GM08714 (cell line): ENCODE results near the gene PTPN9.
"Not testable (repeated sequence)": the region's sequence is repeated elsewhere in the genome, so short reads cannot be mapped to it uniquely, and the experiment has no call there.

ENCODE experiments used
- H3K4me3 ChIP-seq: fragments of 200-500 bp; sonication (Bioruptor generic); 2 replicates; pipeline ENCODE4 v1.5.1; 2014; ENCODE audit warnings: mild to moderate bottlenecking, low read length, inconsistent platforms
- ZNF274 ChIP-seq: IDR thresholded peaks from 2 replicates; pipeline ENCODE4 v1.6.1; 2012; ENCODE audit warnings: mild to moderate bottlenecking, low read depth, low read length

PTPN9 gene

DNA sequence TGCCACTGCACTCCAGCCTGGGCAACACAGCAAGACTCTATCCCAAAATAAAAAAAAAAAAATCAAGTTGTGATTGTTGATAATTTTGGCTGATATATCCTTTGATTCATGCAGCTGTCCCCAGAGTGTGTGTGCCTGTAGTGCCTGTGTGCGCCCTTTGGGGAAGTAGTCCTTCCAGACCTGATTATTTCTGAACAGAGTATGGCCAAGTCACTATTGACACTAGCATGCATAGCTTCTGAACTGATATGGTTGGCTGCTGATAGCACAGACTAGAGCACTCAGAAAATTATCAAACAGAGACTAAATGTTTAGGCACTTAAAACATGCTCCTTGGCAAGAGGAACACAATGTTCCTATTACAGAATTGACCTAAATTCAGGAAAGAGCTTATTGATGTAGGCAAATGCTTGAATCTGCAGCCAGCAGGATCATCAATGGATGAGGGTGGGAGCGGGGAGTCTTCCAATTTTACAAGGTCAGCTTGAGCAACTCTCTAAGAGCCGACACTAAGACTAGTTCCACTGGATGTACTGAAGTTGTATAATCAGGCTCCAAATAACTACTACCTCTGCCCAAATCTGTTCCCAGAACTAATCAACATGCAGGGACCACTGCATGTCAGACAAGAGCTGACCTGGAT lies 17.7 kb upstream of the PTPN9 start:
- H3K4me3 ChIP-seq: no peak overlapping the region
- no peak for TF ChIP-seq ZNF274

DNA sequence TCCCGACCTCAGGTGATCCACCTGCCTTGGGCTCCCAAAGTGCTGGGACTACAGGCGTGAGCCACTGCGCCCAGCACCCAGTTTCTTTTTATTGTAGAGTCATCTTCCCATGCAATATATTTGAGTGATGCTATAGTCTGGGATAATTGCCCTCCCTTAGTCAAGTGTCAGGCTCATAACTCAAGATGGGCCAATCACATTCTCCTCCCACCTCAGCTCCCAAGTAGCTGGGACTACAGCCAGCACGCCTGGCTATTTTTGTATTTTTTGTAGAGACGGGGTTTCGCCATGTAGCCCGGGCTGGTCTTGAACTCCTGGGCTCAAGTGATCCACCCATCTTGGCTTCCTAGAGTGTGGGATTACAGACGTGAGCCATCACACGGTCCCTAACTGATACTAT lies 15.2 kb upstream of the PTPN9 start:
- TF ChIP-seq ZNF274: no peak
- H3K4me3 ChIP-seq: no peak overlapping the region

DNA sequence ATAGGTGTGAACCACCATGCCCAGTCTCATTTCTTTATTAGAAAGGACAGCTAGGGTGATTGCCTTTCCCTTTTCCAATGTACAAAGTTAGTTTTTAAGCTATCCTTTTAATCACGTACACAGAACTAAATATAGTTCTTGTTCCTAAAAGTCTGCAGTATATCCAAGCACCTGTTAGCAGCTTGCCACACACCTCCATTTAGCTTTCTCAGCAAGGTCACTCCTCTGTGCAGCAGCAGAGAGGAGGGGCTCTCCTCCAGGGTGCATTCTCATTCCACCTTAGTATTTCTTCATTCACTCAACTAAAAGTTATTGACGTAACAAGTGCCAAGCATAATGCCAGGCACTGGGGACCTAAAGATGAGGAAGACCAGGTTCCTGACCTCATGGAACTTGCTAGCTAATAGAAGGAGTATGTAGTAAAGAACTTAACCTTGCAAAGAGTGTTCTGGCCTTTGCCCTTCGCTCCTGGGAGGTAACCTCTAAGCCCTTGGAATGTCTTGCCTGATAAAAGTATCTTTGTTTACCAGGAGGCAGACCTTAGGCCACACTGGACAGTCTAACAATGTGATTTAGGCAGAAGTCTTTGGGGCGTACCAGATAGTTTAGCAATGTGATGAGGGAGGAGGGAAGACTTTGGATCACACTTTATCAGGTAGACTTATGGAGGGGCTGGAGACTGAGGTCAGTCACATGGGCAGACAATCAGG lies 12.7 kb upstream of the PTPN9 start:
- H3K4me3 ChIP-seq: no peak overlapping the region
- no peak for TF ChIP-seq ZNF274

DNA sequence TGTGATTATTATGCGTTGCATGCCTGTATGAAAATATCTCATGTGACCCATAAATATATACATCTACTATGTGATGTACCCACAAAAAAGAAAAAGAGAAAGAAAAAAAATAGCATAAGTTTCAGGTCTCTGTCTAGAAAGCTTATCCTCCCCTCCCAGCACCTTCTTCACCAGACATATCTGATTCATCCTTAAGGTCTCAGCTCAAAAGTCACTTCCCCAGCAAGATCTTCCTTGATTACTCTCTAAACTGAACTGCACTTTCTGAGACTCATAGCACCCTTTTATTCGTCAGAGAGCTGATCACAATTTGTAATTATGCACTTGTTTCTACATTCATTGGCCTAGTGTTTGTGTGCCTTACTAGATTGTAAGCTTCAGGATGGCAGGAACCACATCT lies 11.1 kb upstream of the PTPN9 start:
- TF ChIP-seq ZNF274: no peak
- H3K4me3 ChIP-seq: no peak overlapping the region

DNA sequence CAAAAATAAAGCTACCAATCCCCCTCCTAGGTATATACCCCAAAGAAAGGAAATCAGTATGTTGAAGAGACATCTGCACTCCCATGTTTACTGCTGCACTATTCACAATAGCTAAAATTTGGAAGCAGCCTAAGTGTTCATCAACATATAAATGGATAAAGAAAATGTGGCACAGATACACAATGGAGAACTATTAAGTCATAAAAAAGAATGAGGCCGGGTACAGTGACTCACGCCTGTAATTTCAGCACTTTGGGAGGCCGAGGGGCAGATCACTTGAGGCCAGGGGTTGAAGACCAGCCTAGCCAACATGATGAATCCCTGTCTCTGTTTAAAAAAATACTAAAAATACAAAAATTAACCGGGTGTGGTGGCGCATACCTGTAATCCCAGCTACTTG lies 10.0 kb upstream of the PTPN9 start:
- H3K4me3 ChIP-seq: no peak overlapping the region
- no peak for TF ChIP-seq ZNF274

DNA sequence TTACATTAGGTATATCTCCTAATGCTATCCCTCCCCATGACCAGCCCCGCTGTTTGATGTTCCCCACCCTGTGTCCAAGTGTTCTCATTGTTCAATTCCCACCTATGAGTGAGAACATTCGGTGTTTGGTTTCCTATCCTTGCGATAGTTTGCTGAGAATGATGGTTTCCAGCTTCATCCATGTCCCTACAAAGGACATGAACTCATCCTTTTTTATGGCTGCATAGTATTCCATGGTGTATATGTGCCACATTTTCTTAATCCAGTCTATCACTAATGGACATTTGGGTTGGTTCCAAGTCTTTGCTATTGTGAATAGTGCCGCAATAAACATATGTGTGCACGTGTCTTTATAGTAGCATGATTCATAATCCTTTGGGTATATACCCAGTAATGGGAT lies 7.3 kb upstream of the PTPN9 start:
- not testable (repeated sequence) for H3K4me3 ChIP-seq

DNA sequence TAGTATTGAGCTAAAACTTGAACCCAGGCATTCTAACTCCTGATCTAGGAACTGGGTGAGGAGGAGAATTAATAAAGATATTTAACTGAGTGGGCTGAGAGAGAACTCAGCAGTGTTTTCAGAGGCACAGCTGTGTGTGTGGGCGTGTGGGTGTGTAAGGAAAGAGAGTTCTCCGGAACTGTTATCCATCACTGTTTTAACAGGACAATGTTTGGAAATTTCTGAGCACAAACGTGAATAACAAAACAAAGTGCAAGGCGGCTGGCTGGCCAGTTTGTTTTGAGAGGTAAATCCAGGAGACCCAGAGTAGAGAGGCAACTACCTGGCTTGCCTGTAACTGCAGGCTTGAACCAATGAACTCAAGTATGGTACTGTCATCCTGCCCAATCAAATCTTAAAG lies 5.0 kb upstream of the PTPN9 start:
- no peak for TF ChIP-seq ZNF274
- H3K4me3 ChIP-seq: no peak overlapping the region

DNA sequence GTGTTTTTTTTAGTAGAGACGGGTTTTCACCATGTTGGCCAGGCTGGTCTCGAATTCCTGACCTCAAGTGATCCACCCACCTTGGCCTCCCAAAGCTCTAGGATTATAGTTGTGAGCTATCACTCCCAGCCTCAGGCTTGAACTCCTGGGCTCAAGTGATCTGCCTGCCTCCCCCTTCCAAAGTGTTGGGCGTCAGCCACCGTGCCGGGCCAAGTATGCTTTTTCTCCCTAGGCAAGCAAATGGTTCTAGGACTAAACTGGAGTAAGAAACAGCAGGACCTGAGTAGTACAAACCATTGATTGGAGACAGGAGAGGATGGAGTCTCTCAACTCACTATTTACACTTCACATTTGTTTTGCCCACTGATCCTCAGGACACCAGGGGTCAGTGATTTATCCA lies 4.6 kb upstream of the PTPN9 start:
- no peak for TF ChIP-seq ZNF274
- no peak overlapping the region for H3K4me3 ChIP-seq

DNA sequence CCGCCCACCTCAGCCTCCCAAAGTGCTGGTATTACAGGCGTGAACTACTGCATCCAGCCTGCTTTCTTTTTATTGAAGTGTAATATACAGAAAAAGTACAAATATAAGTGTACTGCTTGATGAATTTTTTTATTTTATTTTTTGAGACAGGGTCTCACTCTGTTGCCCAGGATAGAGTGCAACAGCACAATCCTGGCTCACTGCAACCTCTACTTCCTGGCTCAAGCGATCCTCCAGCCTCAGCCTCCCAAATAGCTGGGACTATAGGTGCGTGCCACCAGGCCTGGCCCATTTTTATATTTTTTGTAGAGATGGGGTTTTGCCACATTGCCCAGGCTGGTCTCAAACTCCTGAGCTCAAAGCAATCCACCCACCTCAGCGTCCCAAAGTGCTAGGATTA lies 3.8 kb upstream of the PTPN9 start:
- H3K4me3 ChIP-seq: not testable (repeated sequence)

DNA sequence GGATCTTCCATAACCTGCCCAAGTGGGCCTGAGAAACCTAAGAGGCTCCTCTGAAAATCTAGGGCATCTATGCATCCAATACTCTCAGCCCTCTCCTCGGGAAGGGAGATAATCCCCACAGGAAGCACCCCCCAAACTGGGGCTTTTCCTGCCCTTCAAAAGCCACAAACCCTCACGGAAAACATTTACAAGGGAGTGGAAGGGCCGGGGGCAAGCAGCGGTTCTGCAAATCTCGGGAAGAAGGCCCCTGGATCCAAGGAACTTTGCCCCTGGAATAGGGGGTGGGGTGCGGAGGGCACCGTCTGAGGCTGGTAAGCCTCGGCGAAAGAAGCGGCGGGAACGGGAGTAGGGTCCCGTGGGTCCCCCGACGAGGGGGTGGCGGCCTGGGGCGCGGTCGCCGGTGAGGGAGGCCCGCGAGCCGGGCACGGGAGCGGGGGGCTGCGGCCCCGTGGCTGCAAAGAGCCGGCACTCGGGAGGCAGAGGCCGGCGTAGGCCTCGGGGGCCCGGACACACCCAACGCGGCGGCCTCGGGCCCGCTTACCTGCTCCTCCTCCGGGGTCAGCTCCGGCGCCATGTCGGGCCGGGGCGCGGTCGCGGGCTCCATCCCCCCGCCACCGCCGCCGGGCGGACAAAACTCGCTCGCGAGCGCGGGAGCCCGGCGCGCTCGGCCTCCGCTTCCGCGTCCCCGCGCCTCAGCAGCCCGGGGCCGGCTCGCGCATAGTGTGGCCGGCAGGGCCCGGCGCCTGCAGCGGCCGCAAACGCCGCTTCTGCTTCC lies 755 bp downstream of the PTPN9 start:
- H3K4me3 ChIP-seq: peak overlapping the region; percentile 97
- no peak for TF ChIP-seq ZNF274

DNA sequence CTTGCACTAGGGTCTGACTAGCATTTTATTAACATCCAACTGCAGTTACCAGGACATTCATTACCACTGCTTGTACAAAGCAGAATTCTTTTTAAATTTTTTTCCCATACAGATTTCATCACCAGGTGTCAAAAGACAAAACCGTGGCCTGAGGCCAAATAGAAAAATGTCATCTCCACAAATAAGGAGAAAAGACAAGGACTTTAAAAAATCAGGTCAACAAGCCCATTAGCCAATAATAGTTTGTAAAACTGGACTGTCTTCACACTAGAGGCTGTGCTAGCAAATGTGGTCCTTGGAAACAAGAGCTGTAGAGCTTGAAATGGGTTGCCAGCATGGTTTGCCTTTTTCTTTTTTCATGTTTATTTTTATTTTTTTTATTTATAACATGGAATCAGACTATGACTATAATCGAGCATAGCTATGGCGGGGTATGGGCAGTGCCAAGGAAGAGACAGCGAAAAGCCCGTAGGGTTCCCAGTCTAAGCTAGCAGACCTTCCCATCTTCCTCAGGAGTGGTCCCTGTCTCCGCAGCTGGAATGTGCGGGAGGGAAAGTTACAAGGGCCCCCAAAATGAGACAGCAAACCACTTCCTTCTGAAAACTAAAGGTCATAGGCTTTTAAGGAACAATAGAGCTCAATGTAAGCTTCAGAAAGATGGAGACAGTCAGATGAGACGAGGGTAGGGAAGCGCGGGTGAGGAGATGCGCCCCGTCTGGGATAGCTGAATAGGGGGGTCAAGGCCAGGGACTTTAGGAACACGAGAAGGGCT lies 1.5 kb downstream of the PTPN9 start:
- H3K4me3 ChIP-seq: peak overlapping the region; percentile 97
- TF ChIP-seq ZNF274: no peak

DNA sequence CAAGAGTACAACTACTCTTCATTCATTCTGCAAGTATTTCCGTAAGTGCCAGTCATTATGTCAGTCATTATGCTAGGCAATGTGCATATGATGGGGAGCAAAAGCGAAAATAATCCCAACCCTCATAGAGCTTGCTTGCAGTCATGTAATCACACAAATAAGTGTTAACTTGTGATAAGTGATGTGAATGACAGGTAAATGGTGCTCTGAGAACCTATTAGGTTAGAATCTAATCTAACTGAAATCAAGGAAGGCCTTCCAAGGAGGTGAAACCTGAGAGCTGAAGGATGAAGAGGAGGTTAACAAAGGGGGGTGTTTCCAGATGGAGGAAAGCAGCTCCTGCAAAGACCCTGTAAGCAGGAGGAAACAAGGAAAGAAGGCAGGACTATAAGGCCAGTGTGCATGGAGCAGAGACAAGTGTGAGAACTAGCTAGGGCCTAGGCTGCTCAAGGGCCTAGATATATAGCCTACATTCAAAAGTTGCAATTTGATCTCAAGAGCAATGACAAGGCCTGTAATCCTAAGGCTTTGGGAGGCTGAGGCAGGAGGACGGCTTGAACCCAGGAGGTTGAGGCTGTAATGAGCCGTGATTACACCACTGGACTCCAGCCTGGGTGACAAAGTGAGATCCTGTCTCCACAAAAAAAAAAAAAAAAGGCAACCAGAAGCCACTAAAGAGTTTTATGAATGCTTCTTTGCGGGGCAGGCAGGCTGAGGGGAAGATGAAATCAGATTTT lies 5.3 kb downstream of the PTPN9 start:
- H3K4me3 ChIP-seq: no peak overlapping the region
- TF ChIP-seq ZNF274: no peak

DNA sequence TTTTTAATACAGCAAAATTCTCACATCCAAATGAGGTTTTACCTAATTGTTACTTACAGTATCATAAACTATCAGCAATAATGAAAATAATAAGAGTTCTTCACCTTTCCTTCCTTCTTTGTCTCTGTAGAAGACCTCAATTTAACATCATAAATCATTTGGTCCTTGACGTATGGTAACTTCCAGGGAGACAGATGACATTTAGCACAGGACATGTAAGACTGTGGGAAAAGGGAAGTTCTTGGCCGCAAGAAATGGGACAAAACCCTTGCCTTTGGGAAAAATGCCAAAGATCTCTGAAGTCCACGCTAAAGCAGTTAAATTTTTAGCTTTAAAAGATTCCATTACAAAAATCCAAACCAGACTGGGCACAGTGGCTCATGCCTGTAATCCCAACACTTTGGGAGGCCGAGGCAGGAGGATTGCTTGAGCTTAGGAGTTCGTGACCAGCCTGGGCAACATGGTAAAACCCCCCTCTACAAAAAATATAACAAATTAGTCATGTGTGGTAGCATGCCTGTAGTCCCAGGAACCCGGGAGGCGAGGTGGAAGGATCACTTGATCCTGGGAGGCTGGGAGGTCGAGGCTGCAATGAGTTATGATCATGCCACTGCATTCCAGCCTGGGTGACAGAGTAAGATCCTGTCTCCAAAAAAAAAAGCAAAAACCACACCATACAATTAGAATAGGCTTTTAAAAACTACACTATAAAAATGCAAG lies 8.8 kb downstream of the PTPN9 start:
- no peak for TF ChIP-seq ZNF274
- H3K4me3 ChIP-seq: no peak overlapping the region
